ENCODE measurements around the gene TRIM46. TPM values are rescaled to one million over a fixed set of nuclear protein-coding genes. Genes with fewer than 3 reads are reported as not detected.

The TRIM46 gene
- total RNA-seq, 1 experiment from 2014 or later, result 0.21 TPM

DNA sequence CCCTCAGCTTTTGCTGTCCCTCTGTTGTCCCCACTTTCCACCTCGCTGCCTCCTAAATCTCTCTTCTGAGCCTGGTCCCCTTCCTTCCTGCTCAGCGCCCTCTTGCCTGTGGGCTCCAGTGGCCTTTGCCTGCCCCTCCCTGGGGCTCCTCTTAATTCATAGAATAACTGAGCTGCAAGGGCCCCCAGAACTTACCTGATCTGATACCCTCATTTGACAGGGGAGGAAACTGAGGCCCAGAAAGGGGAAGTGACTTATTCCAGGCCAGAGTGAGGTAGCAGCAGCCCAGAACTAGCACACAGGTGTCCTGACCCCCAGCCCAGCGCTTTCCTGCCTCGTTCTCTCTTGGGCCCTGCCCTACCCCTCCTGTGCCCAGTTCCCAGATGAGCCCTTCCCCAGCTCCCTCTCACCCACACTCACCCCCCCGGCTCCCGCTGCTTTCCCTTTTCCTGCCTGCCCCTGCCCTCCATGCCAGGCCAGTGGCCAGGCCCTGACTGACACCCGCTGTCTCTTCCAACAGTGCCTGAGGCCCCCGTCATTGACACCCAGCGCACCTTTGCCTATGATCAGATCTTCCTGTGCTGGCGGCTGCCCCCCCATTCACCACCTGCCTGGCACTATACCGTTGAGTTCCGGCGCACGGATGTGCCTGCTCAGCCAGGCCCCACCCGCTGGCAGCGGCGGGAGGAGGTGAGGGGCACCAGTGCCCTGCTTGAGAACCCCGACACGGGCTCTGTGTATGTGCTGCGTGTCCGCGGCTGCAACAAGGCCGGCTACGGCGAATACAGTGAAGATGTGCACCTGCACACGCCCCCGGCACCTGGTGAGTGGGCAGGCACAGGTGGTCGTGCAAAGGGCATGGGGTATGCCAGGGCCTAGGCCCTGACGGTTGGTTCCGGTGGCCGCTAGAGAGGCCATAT lies 5.7 kb downstream of the TRIM46 start:
- CTCF ChIA-PET, result interaction anchor here (1.0 to 2.4 kb wide), 6 partner anchors 13 to 88 kb away, joined by 3 to 16 read pairs (median 3); no protein-coding TSS in a partner anchor

DNA sequence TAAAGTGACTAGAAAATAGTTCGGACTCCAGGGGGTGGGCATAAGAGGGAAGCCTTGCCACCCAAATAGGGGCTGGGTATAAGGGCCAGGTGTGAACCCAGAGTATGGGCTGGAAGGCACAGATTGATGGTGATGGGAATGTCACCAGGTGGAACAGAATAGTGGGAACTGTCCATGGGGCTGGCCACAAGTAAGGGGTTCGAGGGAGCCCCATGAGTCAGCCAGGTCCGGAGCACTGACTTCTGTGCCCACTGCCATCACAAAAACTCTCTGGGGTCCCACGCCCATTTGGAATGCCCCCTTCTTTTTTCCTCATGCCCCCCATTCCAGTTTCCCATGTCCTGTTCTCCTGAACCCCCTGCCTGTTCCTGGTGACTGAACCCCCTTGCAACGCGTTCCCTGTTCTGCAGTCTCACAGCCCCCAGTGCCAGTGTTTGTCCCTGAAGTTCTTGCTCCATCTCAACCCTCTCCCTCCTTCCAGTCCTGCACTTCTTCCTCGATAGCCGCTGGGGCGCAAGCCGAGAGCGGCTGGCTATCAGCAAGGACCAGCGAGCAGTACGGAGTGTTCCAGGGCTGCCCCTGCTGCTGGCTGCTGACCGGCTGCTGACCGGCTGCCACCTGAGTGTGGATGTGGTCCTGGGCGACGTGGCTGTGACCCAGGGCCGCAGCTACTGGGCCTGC lies 7.9 kb downstream of the TRIM46 start:
- H3K27me3 Mint-ChIP-seq (ENCODE audit: insufficient read depth, unreplicated experiment), result no peaks in the 10 kb centered on the region
- H3K36me3 Mint-ChIP-seq (ENCODE audit: insufficient read depth, unreplicated experiment), result peaks cover 12% of the 10 kb centered on the region
- intact Hi-C loops (cut with micrococcal nuclease), result no loop called here
- H3K4me1 Mint-ChIP-seq (ENCODE audit: insufficient read depth, unreplicated experiment), result peaks cover 19% of the 10 kb centered on the region
- H3K9me3 Mint-ChIP-seq (ENCODE audit: unreplicated experiment), result no peaks in the 10 kb centered on the region
- TF ChIP-seq CTCF (IDR thresholded peaks at IDR 0.05; ENCODE audit: unreplicated experiment), result no peak
- DNase-seq (ENCODE audit: unreplicated experiment), result no peak
- H3K4me3 Mint-ChIP-seq (ENCODE audit: unreplicated experiment), result no peak overlapping the region
- H3K27ac Mint-ChIP-seq (ENCODE audit: low read depth, unreplicated experiment), result no peak overlapping the region
- ChIA-PET CTCF (interaction anchor here (0.6 to 2.4 kb wide), 5 partner anchors 9 to 90 kb away, joined by 3 to 16 read pairs (median 4); partner anchors contain the start of gene KRTCAP2), POLR2A (interaction anchor here (1.1 to 15.7 kb wide), 2 partner anchors 13 to 25 kb away, joined by 3 to 215 read pairs; no protein-coding TSS in a partner anchor)
- BruUV-seq (replicated peaks), result no TSS peak

More for the DNA sequence above, 5.7 kb downstream of the TRIM46 start:
- Mint-ChIP-seq H3K4me1 (ENCODE audit: insufficient read depth, unreplicated experiment) (peaks cover 19% of the 10 kb centered on the region), H3K27ac (ENCODE audit: low read depth, unreplicated experiment) (no peak overlapping the region), H3K27me3 (ENCODE audit: insufficient read depth, unreplicated experiment) (no peaks in the 10 kb centered on the region), H3K36me3 (ENCODE audit: insufficient read depth, unreplicated experiment) (peaks cover 5% of the 10 kb centered on the region), H3K4me3 (ENCODE audit: unreplicated experiment) (no peak overlapping the region), H3K9me3 (ENCODE audit: unreplicated experiment) (no peaks in the 10 kb centered on the region)
- no peak for DNase-seq (ENCODE audit: unreplicated experiment)
- no TSS peak for BruUV-seq (replicated peaks)
- intact Hi-C loops (cut with micrococcal nuclease), result loop anchor here (5.0 kb wide), 1 partner anchor 413 kb away; no protein-coding TSS in a partner anchor
- no peak for TF ChIP-seq CTCF (IDR thresholded peaks at IDR 0.05; ENCODE audit: unreplicated experiment)
- POLR2A ChIA-PET, result interaction anchor here (0.7 to 15.7 kb wide), 2 partner anchors 15 to 144 kb away, joined by 4 to 215 read pairs; no protein-coding TSS in a partner anchor

GRCh38 chr1:155182052-155182550 lies 8.5 kb downstream of the TRIM46 start:
- intact Hi-C loops (cut with micrococcal nuclease), result no loop called here
- Mint-ChIP-seq H3K36me3 (ENCODE audit: insufficient read depth, unreplicated experiment) (peaks cover 18% of the 10 kb centered on the region), H3K9me3 (ENCODE audit: unreplicated experiment) (no peaks in the 10 kb centered on the region), H3K4me3 (ENCODE audit: unreplicated experiment) (no peak overlapping the region), H3K27me3 (ENCODE audit: insufficient read depth, unreplicated experiment) (no peaks in the 10 kb centered on the region), H3K27ac (ENCODE audit: low read depth, unreplicated experiment) (no peak overlapping the region), H3K4me1 (ENCODE audit: insufficient read depth, unreplicated experiment) (peaks cover 18% of the 10 kb centered on the region)
- BruUV-seq (replicated peaks), result no TSS peak
- TF ChIP-seq CTCF (IDR thresholded peaks at IDR 0.05; ENCODE audit: unreplicated experiment), result no peak
- CTCF ChIA-PET, result interaction anchor here (0.6 to 1.7 kb wide), 3 partner anchors 10 to 40 kb away, joined by 3 to 6 read pairs (median 3); partner anchors contain the start of gene KRTCAP2
- no peak for DNase-seq (ENCODE audit: unreplicated experiment)
- POLR2A ChIA-PET, result interaction anchor here (1.0 to 15.7 kb wide), 3 partner anchors 10 to 48 kb away, joined by 3 to 215 read pairs (median 4); partner anchors contain the start of gene KRTCAP2
